BLaER1 treated with 17β-estradiol and CSF1 and Interleukin-3, amounts not matched to agents 10 nM and 100 nM (cell line): ENCODE results near the gene WDR49.

Experiments
- H3K27ac ChIP-seq, 11 experiments: shearing (Covaris generic); formaldehyde crosslinking; 2 replicates each; pipeline ENCODE4 v1.8.1; 2022
- H3K27me3 ChIP-seq, 11 experiments: shearing (Covaris generic); formaldehyde crosslinking; 2 replicates each; pipeline ENCODE4 v1.8.1; 2022
- H3K36me3 ChIP-seq, 11 experiments: shearing (Covaris generic); formaldehyde crosslinking; 2 replicates each; pipeline ENCODE4 v1.8.1; 2022
- H3K4me1 ChIP-seq, 10 experiments: shearing (Covaris generic); formaldehyde crosslinking; 2 replicates each; pipeline ENCODE4 v1.8.1; 2022
- H3K4me2 ChIP-seq, 11 experiments: shearing (Covaris generic); formaldehyde crosslinking; 2 replicates each; pipeline ENCODE4 v1.8.1; 2022
- H3K4me3 ChIP-seq, 10 experiments: shearing (Covaris generic); formaldehyde crosslinking; 2 replicates each; pipeline ENCODE4 v1.8.1; 2022
- H3K9ac ChIP-seq, 11 experiments: shearing (Covaris generic); formaldehyde crosslinking; 2 replicates each; pipeline ENCODE4 v1.8.1; 2022
- H3K9me3 ChIP-seq, 11 experiments: shearing (Covaris generic); formaldehyde crosslinking; replicated peaks in 1 of 11; 2 replicates each; pipeline ENCODE4 v1.8.1; 2022
- H4K20me1 ChIP-seq, 11 experiments: shearing (Covaris generic); formaldehyde crosslinking; 2 replicates each; pipeline ENCODE4 v1.8.1; 2022
- Cebpa-rat ChIP-seq, 11 experiments: shearing (Covaris generic); IDR thresholded peaks; 2 replicates each; pipeline ENCODE4 v1.8.1; 2022

Gene WDR49

DNA sequence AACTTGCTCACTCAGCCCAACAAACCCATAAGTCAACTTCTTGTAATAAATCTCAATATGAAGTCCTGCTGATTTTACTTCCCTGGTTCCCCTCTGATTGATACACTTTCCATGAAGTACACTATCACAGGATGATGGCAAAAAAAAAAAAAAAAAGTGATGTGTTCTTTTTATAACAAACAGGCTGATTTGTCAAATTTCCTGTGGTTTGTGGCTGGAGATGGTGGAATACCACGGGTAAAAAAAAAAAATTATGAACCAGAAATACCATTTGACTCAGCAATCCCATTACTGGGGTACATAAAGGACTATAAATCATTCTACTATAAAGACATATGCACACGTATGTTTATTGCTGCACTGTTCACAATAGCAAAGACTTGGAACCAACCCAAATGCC, 169.2 kb downstream of the WDR49 start:
- no peaks in the 10 kb centered on the region for H4K20me1 ChIP-seq
- H3K9me3 ChIP-seq = peaks cover 0 to 26% (median 0%) of the 10 kb centered on the region in 11 experiments; a peak in 5 of 22 replicates
- peak overlapping the region in 5 of 11 experiments; percentile 21 to 45 (median 29); a peak in 6 of 22 replicates for H3K4me2 ChIP-seq
- no peaks in the 10 kb centered on the region for H3K27me3 ChIP-seq
- H3K4me1 ChIP-seq = peaks cover 0 to 32% (median 8%) of the 10 kb centered on the region in 10 experiments; a peak in 11 of 20 replicates
- no peak overlapping the region for H3K4me3 ChIP-seq
- TF ChIP-seq Cebpa-rat (IDR thresholded peaks at IDR 0.05) = no peak
- H3K9ac ChIP-seq = no peak overlapping the region
- no peaks in the 10 kb centered on the region for H3K36me3 ChIP-seq
- H3K27ac ChIP-seq = no peak overlapping the region

DNA sequence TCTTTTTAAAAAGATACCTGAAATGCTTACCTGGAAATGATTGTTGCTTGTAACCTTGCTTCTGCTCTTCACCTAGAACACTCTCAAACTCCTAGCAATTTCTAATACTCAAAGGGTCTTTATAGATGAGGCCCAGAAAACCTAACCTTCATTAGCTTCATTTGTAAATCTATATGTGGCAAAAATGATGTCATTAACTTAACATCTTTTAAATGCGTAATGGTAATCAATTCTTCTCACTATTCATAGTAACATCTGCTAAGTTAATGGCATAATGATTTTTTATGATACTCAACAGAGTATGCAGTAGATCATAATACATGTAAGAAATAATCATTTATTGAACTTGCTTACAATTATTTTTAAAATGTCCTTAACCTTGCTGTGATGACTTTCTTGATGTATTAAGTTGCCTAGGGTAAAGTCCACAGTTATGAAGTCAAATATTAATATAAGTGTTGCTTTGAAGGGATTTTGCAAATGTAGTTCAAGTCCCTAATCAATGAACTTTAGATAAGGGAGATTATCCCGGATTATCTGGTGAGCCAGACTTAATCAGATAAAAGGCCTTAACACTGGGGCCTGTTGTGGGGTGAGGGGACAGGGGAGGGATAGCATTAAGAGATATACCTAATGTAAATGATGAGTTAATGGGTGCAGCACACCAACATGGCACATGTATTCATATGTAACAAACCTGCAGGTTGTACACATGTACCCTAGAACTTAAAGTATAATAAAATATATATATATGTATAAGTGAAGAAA, 169.8 kb downstream of the WDR49 start:
- Histone ChIP-seq H3K4me2 (peak overlapping the region in 5 of 11 experiments; percentile 21 to 45 (median 29); a peak in 5 of 22 replicates), H3K9me3 (peaks cover 0 to 26% (median 0%) of the 10 kb centered on the region in 11 experiments; a peak in 5 of 22 replicates), H3K4me3 (no peak overlapping the region), H3K9ac (no peak overlapping the region), H3K36me3 (no peaks in the 10 kb centered on the region), H3K4me1 (peaks cover 0 to 32% (median 8%) of the 10 kb centered on the region in 10 experiments; a peak in 11 of 20 replicates), H4K20me1 (no peaks in the 10 kb centered on the region), H3K27me3 (no peaks in the 10 kb centered on the region), H3K27ac (no peak overlapping the region)
- TF ChIP-seq Cebpa-rat (IDR thresholded peaks at IDR 0.05) = no peak

DNA sequence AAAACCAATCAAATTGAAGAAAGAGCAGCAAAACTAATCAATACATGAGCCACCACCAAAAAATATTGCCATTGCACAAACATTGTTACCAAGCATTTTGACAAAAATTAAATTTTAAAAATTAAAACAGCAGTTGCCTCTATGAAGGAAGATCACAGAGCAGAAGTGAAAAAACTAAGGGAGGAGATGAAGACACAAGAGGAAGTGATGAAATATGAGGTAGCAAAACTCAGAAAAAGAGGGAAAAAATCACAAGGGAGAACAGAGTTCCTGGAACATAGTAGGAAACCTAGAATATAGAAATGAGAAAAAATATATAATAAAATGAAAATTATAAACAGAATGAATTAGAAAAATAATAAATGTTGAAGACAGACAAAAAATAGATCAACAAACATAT, 172.6 kb downstream of the WDR49 start:
- H3K27ac ChIP-seq = no peak overlapping the region
- H3K4me3 ChIP-seq = no peak overlapping the region
- H3K27me3 ChIP-seq = no peaks in the 10 kb centered on the region
- H3K36me3 ChIP-seq = no peaks in the 10 kb centered on the region
- no peak overlapping the region for H3K9ac ChIP-seq
- peak overlapping the region in 5 of 11 experiments; percentile 20 to 56 (median 39); a peak in 5 of 22 replicates for H3K4me2 ChIP-seq
- no peak for TF ChIP-seq Cebpa-rat (IDR thresholded peaks at IDR 0.05)
- no peaks in the 10 kb centered on the region for H4K20me1 ChIP-seq
- H3K4me1 ChIP-seq = peaks cover 0 to 32% (median 8%) of the 10 kb centered on the region in 10 experiments; a peak in 11 of 20 replicates
- peaks cover 0 to 18% (median 0%) of the 10 kb centered on the region in 11 experiments; a peak in 4 of 22 replicates for H3K9me3 ChIP-seq

DNA sequence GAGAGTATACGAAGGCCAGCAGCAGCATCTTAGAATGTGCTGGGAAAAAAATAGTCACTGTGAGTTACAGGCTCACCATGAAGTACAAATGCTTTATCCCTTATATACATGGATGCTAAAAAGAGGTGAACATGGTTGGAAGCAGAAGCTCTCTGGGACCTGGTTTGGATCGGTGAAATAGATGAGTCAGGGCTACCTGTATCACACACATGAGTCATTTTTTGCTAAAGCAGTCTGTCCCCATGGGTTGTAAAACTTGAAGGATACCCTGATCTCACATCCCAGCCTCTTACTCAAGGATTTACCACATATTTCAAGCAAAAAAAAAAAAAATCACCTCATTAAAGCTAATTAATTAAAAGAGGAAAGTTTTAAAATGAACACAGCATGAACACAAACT, 173.0 kb downstream of the WDR49 start:
- H3K9me3 ChIP-seq = peaks cover 0 to 14% (median 0%) of the 10 kb centered on the region in 11 experiments; a peak in 2 of 22 replicates
- no peaks in the 10 kb centered on the region for H3K27me3 ChIP-seq
- H3K4me2 ChIP-seq = peak overlapping the region in 5 of 11 experiments; percentile 20 to 56 (median 39); a peak in 7 of 22 replicates
- H3K36me3 ChIP-seq = no peaks in the 10 kb centered on the region
- no peak overlapping the region for H3K9ac ChIP-seq
- no peak for TF ChIP-seq Cebpa-rat (IDR thresholded peaks at IDR 0.05)
- no peak overlapping the region for H3K4me3 ChIP-seq
- no peak overlapping the region for H3K27ac ChIP-seq
- H3K4me1 ChIP-seq = peaks cover 0 to 32% (median 8%) of the 10 kb centered on the region in 10 experiments; a peak in 11 of 20 replicates
- H4K20me1 ChIP-seq = no peaks in the 10 kb centered on the region

DNA sequence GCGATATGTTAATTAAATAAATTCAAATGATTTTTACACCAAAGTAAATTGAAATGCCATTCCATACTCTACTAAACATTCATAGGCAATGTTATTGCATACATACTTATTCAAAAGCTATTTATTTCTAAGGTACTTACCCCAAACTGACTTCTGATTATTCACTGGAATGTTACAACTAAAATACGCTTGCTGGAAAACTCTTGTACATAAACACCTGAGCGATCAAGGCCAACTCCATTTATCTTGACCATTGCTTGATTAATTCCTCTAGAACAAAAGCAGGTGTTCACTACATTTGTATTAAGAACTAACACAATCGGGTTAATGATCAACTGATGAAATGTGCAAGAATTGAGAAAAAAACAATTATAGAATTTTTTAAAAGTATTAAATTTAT, 179.9 kb downstream of the WDR49 start, which contains the start of gene SERPINI2:
TSS of gene SERPINI2 (minus strand) at position 180 of the 400 bp plus-strand sequence. CDS start 2,208 bp downstream, outside the sequence.
- Histone ChIP-seq H4K20me1 (no peaks in the 10 kb centered on the region), H3K4me2 (no peak within 1 kb of the TSS), H3K4me3 (no peak within 1 kb of the TSS), H3K27me3 (no peaks in the 10 kb centered on the region), H3K36me3 (no peaks in the 10 kb centered on the region), H3K4me1 (no peaks in the 10 kb centered on the region), H3K27ac (no peak within 1 kb of the TSS), H3K9ac (no peak within 1 kb of the TSS), H3K9me3 (no peaks in the 10 kb centered on the region)
- no peak for TF ChIP-seq Cebpa-rat (IDR thresholded peaks at IDR 0.05)

DNA sequence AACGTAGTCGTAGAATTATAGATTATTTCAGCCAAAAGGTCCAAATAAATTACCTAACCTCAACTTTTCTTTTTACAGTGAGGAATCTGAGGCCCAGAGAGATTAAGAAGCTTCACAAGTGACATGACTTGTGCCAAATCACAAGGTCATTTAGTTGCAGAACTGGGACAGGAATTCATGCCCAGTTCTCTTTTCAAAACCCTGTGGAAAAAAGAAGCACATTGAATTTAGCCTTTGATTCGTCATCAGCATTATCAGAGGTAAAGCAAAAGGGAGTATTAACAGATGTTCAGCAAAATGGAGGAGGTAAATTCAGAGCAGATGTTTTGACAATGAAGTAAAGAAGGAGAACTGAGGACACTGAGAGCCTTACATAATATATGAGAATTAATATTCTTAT, 184.4 kb downstream of the WDR49 start:
- no peak overlapping the region for H3K9ac ChIP-seq
- TF ChIP-seq Cebpa-rat (IDR thresholded peaks at IDR 0.05) = no peak
- no peaks in the 10 kb centered on the region for H3K4me1 ChIP-seq
- H3K4me2 ChIP-seq = no peak overlapping the region
- H3K36me3 ChIP-seq = no peaks in the 10 kb centered on the region
- H3K27ac ChIP-seq = no peak overlapping the region
- H3K27me3 ChIP-seq = no peaks in the 10 kb centered on the region
- no peaks in the 10 kb centered on the region for H3K9me3 ChIP-seq
- H4K20me1 ChIP-seq = no peaks in the 10 kb centered on the region
- no peak overlapping the region for H3K4me3 ChIP-seq

DNA sequence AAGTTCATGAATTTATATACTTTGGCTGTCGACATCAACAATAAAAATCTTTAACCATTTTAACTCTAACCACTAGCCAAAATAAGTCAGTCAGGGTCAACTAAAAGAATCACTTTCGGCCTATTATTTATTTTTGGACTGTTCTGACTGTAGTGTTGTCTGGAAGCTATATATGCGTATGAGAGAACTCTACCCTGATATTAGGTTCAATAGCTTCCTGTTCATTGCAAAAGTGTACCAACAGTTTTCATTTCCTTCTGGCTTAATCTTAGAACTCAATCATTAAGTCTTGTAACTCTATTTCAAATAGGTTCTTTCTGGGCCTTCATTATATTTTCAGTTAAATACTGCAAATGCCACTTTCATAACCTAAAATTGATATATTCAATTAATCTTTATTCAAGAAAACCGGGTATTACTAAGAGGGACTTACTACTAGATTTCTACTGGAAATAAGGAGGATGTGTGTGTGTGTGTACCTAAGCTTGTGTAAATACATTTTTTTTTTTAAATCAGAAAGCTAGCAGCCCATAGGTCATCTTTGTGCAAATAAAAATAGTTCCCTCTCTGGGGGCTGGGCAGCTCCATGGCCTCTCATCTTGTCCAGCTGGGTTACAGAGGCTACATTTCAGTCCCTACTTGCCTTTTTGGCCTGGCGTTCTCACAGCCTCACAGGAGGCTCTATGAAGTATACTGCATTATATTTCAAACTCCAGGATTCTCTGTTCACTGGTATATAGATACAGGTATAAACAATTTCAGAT, 185.7 kb downstream of the WDR49 start:
- no peaks in the 10 kb centered on the region for H3K9me3 ChIP-seq
- no peak for TF ChIP-seq Cebpa-rat (IDR thresholded peaks at IDR 0.05)
- H3K27ac ChIP-seq = no peak overlapping the region
- H3K27me3 ChIP-seq = no peaks in the 10 kb centered on the region
- H3K4me3 ChIP-seq = no peak overlapping the region
- H4K20me1 ChIP-seq = no peaks in the 10 kb centered on the region
- H3K9ac ChIP-seq = no peak overlapping the region
- H3K4me1 ChIP-seq = no peaks in the 10 kb centered on the region
- H3K4me2 ChIP-seq = no peak overlapping the region
- H3K36me3 ChIP-seq = no peaks in the 10 kb centered on the region

DNA sequence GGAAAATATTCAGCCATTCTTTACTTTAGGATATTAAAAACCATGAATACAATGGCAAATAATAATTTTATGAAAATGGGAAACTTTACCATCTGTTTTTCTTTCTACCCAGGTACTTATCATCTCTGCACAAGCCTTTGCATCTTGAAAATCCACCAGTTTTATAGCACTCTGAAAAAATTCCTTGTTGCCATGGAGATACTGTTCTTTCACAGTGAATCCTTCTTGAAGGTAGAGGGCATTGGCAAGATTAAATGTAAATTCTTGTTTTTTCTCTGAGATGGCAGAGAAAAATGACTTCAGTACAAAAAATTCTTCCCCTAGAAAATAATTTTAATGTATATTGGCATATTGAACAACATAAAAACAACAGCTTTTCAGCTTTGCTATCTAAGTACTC, 186.8 kb downstream of the WDR49 start:
- H3K9ac ChIP-seq = no peak overlapping the region
- H3K36me3 ChIP-seq = no peaks in the 10 kb centered on the region
- H3K27me3 ChIP-seq = no peaks in the 10 kb centered on the region
- TF ChIP-seq Cebpa-rat (IDR thresholded peaks at IDR 0.05) = no peak
- H3K4me3 ChIP-seq = no peak overlapping the region
- no peak overlapping the region for H3K27ac ChIP-seq
- no peaks in the 10 kb centered on the region for H3K4me1 ChIP-seq
- H3K9me3 ChIP-seq = no peaks in the 10 kb centered on the region
- H3K4me2 ChIP-seq = no peak overlapping the region
- H4K20me1 ChIP-seq = no peaks in the 10 kb centered on the region

DNA sequence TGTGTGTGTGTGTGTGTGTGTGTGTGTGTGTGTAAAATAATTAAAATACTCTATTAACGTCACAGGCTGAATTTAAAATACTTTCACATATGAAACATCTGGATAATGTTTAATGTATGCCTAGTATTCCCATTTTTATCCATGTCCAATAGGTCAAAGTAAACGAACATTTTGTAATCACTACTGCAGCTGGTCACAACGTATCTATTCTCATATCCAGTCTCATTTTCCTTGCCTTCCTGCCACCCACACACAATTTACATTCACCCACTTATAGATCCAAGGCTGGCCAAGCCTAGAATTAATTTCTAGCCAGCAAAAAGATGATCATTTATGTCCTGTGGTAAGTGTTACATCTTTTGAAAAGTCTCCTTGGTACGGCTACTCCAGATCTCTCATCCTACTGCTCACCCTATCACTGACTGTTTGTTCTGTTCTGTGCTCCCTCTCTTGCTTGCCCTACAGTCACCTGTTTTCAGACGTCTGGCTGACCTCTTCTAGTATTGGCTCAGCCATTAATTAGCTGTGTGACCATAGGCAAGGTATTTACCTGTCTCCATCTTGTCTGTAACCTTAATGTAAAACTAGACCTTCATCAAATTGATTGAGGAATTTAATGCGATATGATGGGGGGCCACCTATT, 197.5 kb downstream of the WDR49 start:
- no peak overlapping the region for H3K4me2 ChIP-seq
- no peak for TF ChIP-seq Cebpa-rat (IDR thresholded peaks at IDR 0.05)
- H4K20me1 ChIP-seq = no peaks in the 10 kb centered on the region
- no peaks in the 10 kb centered on the region for H3K27me3 ChIP-seq
- H3K4me1 ChIP-seq = no peaks in the 10 kb centered on the region
- H3K36me3 ChIP-seq = no peaks in the 10 kb centered on the region
- H3K4me3 ChIP-seq = no peak overlapping the region
- H3K9ac ChIP-seq = no peak overlapping the region
- no peak overlapping the region for H3K27ac ChIP-seq
- H3K9me3 ChIP-seq = no peaks in the 10 kb centered on the region
